Nephron (organoid): ENCODE data around the gene PARVG.

ENCODE experiments used
- H3K27ac Mint-ChIP-seq, 3 experiments: 2 replicates each; pipeline ENCODE4 v1.8.0; 2020; ENCODE audit warnings: mixed read lengths in 3 of 3, mild to moderate bottlenecking in 2 of 3, moderate library complexity in 1 of 3
- H3K27me3 Mint-ChIP-seq: 2 replicates; pipeline ENCODE4 v1.8.0; 2021; ENCODE audit warnings: low read depth, mild to moderate bottlenecking, moderate library complexity, mixed read lengths
- H3K36me3 Mint-ChIP-seq: 2 replicates; pipeline ENCODE4 v1.8.0; 2020; ENCODE audit warnings: low read depth, mixed read lengths
- H3K4me1 Mint-ChIP-seq: 2 replicates; pipeline ENCODE4 v1.8.0; 2020; ENCODE audit warnings: mixed read lengths
- H3K4me3 Mint-ChIP-seq, 3 experiments: 2 replicates each; pipeline ENCODE4 v1.8.0; 2020; ENCODE audit warnings: mild to moderate bottlenecking in 3 of 3, mixed read lengths in 3 of 3, moderate library complexity in 2 of 3
- H3K9me3 Mint-ChIP-seq: 2 replicates; pipeline ENCODE4 v1.8.0; 2020; ENCODE audit warnings: mixed read lengths
- CTCF ChIP-seq, 3 experiments: fragments of 200-600 bp; sonication (generic); IDR thresholded peaks; one replicate each; pipeline ENCODE4 v1.5.0; 2021; ENCODE audit warnings: antibody characterized with exemption in 3 of 3; ENCODE audit not compliant: unreplicated experiment in 3 of 3

The PARVG gene

GRCh38 chr22:44203203-44203602 is 22.5 kb downstream of the PARVG start:
- Mint-ChIP-seq H3K9me3 (no peaks in the 10 kb centered on the region), H3K27ac (peak overlapping the region in 1 of 3 experiments; percentile 5), H3K36me3 (no peaks in the 10 kb centered on the region), H3K4me1 (peaks cover 12% of the 10 kb centered on the region), H3K27me3 (peaks cover 27% of the 10 kb centered on the region), H3K4me3 (no peak overlapping the region)
- TF ChIP-seq CTCF (IDR thresholded peaks at IDR 0.05; ENCODE audit: unreplicated experiment in 3 of 3) = no peak

- peaks cover 12% of the 10 kb centered on the region for H3K4me1 Mint-ChIP-seq
- TF ChIP-seq CTCF (IDR thresholded peaks at IDR 0.05; ENCODE audit: unreplicated experiment in 3 of 3) = no peak
- H3K9me3 Mint-ChIP-seq = peaks cover 11% of the 10 kb centered on the region
- H3K27ac Mint-ChIP-seq = no peak overlapping the region
- no peak overlapping the region for H3K4me3 Mint-ChIP-seq
- H3K36me3 Mint-ChIP-seq = peaks cover 3% of the 10 kb centered on the region
- H3K27me3 Mint-ChIP-seq = peaks cover 18% of the 10 kb centered on the region
Measured at GRCh38 chr22:44204739-44205515, 24.2 kb downstream of the PARVG start.

- H3K27me3 Mint-ChIP-seq = peaks cover 20% of the 10 kb centered on the region
- no peak overlapping the region for H3K4me3 Mint-ChIP-seq
- peaks cover 12% of the 10 kb centered on the region for H3K4me1 Mint-ChIP-seq
- peaks cover 14% of the 10 kb centered on the region for H3K9me3 Mint-ChIP-seq
- no peak for TF ChIP-seq CTCF (IDR thresholded peaks at IDR 0.05; ENCODE audit: unreplicated experiment in 3 of 3)
- H3K36me3 Mint-ChIP-seq = peaks cover 3% of the 10 kb centered on the region
- H3K27ac Mint-ChIP-seq = no peak overlapping the region
Measured at GRCh38 chr22:44205516-44206329, 25.0 kb downstream of the PARVG start.

GRCh38 chr22:44206330-44206645 is 25.6 kb downstream of the PARVG start:
- Mint-ChIP-seq H3K4me1 (peaks cover 17% of the 10 kb centered on the region), H3K27me3 (peaks cover 25% of the 10 kb centered on the region), H3K36me3 (peaks cover 3% of the 10 kb centered on the region), H3K27ac (no peak overlapping the region), H3K9me3 (peaks cover 19% of the 10 kb centered on the region), H3K4me3 (no peak overlapping the region)
- no peak for TF ChIP-seq CTCF (IDR thresholded peaks at IDR 0.05; ENCODE audit: unreplicated experiment in 3 of 3)

- Mint-ChIP-seq H3K36me3 (peaks cover 3% of the 10 kb centered on the region), H3K27me3 (peaks cover 28% of the 10 kb centered on the region), H3K27ac (no peak overlapping the region), H3K9me3 (peaks cover 21% of the 10 kb centered on the region), H3K4me1 (peaks cover 21% of the 10 kb centered on the region), H3K4me3 (no peak overlapping the region)
- no peak for TF ChIP-seq CTCF (IDR thresholded peaks at IDR 0.05; ENCODE audit: unreplicated experiment in 3 of 3)
Measured at GRCh38 chr22:44206696-44207095, 26.0 kb downstream of the PARVG start.
